HepG2 (cell line): ENCODE data around the gene MTMR3. TPM values are rescaled to one million over a fixed set of nuclear protein-coding genes. Genes with fewer than 3 reads are reported as not detected.

Experiments
- ATAC-seq: fragments of 200-7000 bp; cut with Tn5 transposase; 3 replicates; pipeline ENCODE4 v1.9.1; 2020; ENCODE audit warnings: mild to moderate bottlenecking, moderate library complexity
- BruUV-seq: library from RNA; stranded (reverse); fragments of 400-500 nt; replicated peaks from 2 replicates; lab custom pipeline; 2021; lab: Mats Ljungman, UMichigan
- CTCF ChIA-PET: fragments of 300-600 bp; formaldehyde crosslinking; extraction: SDS; loops from one replicate; lab custom pipeline; 2021; ENCODE audit warnings: low total read pairs, inconsistent platforms, low intra/inter-chr PET ratio; lab: Yijun Ruan, JAX
- POLR2A ChIA-PET: fragments of 350-600 bp; sonication (Branson Sonifier 250); formaldehyde crosslinking; loops from one replicate; lab custom pipeline; 2020; ENCODE audit warnings: antibody characterized with exemption, inconsistent platforms; lab: Yijun Ruan, JAX
- DNase-seq: peaks from one replicate; pipeline ENCODE4 v3.0.0-alpha.2; 2015; ENCODE audit warnings: low spot score
- FAIRE-seq: peaks from 3 replicates; lab custom pipeline; 2011; peaks lifted over from hg19 to GRCh38; lab: Jason Lieb, UNC
- H2AFZ ChIP-seq: one replicate; pipeline ENCODE4 v1.6.1; 2011; ENCODE audit warnings: low read length, inconsistent platforms
- H3K27ac ChIP-seq: fragments of 300-600 bp; 3 replicates; pipeline ENCODE4 v1.8.0; 2011; ENCODE audit warnings: mixed run types, mild to moderate bottlenecking, mixed read lengths, low read length, inconsistent platforms; ENCODE audit not compliant: insufficient read depth; ENCODE audit errors: extremely low read length
- H3K27me3 ChIP-seq, 2 experiments: fragments of 200-600 bp in 1 of 2; 2 replicates in 1 of 2; 3 replicates in 1 of 2; pipeline versions ENCODE4 v1.6.0 to v1.8.0; 2011; ENCODE audit warnings: low read length in 2 of 2, mild to moderate bottlenecking in 2 of 2, moderate library complexity in 2 of 2, inconsistent platforms in 1 of 2; ENCODE audit not compliant: insufficient read depth in 2 of 2, control insufficient read depth in 1 of 2
- H3K36me3 ChIP-seq, 2 experiments: fragments of 200-600 bp in 1 of 2; replicated peaks in 1 of 2; 2 replicates in 1 of 2; 3 replicates in 1 of 2; pipeline versions ENCODE4 v1.5.1 to v1.8.0; 2011; ENCODE audit warnings: low read length in 2 of 2, inconsistent platforms in 1 of 2; ENCODE audit not compliant: insufficient read depth in 2 of 2, control insufficient read depth in 1 of 2
- H3K4me1 ChIP-seq: 2 replicates; pipeline ENCODE4 v1.5.1; 2012; ENCODE audit warnings: low read length, inconsistent platforms; ENCODE audit not compliant: insufficient read depth
- H3K4me2 ChIP-seq: 2 replicates; pipeline ENCODE4 v1.6.0; 2011; ENCODE audit warnings: low read depth, low read length, inconsistent platforms
- H3K4me3 ChIP-seq, 3 experiments: fragments of 200-600 bp in 1 of 3; sonication (generic), shearing (Covaris generic) in 1 of 3; replicated peaks in 1 of 3; 2 replicates each; pipeline ENCODE4 v1.5.1; 2011 to 2016; ENCODE audit warnings: low read length in 3 of 3, inconsistent platforms in 2 of 3, low read depth in 2 of 3, mild to moderate bottlenecking in 2 of 3, control low read depth in 1 of 3, mixed read lengths in 1 of 3; ENCODE audit not compliant: insufficient read depth in 1 of 3
- H3K79me2 ChIP-seq: one replicate; pipeline ENCODE4 v1.6.1; 2011; ENCODE audit warnings: low read length, inconsistent platforms; ENCODE audit not compliant: insufficient read depth
- H3K9ac ChIP-seq: 2 replicates; pipeline ENCODE4 v1.6.0; 2011; ENCODE audit warnings: mild to moderate bottlenecking, low read depth, low read length, inconsistent platforms; ENCODE audit not compliant: insufficient read depth
- H3K9me3 ChIP-seq: 2 replicates; pipeline ENCODE4 v1.5.1; 2012; ENCODE audit warnings: mild to moderate bottlenecking, low read length
- H4K20me1 ChIP-seq: 2 replicates; pipeline ENCODE4 v1.6.0; 2011; ENCODE audit warnings: inconsistent platforms, mild to moderate bottlenecking, low read length, moderate library complexity; ENCODE audit not compliant: insufficient read depth
- GTF3A ChIP-seq: sonication (generic); formaldehyde crosslinking; conservative IDR thresholded peaks from 2 replicates; pipeline ENCODE4 v1.4.0; 2020; ENCODE audit warnings: mild to moderate bottlenecking, missing genetic modification reagents
- HNRNPK ChIP-seq: fragments of 200-400 bp; formaldehyde crosslinking; IDR thresholded peaks from 2 replicates; pipeline ENCODE4 v1.6.1; 2018; ENCODE audit warnings: low read length, low read depth, moderate library complexity, mild to moderate bottlenecking; ENCODE audit not compliant: poor library complexity, severe bottlenecking
- IKZF4 ChIP-seq: sonication (generic); formaldehyde crosslinking; IDR thresholded peaks from 2 replicates; pipeline ENCODE4 v1.5.1; 2020; ENCODE audit warnings: borderline replicate concordance, mild to moderate bottlenecking, low read depth, missing genetic modification reagents; ENCODE audit errors: not compliant biosample characterization
- KAT8 ChIP-seq: IDR thresholded peaks from 2 replicates; pipeline ENCODE4 v1.6.1; 2016; ENCODE audit warnings: missing genetic modification reagents, missing compliant biosample characterization
- KLF15 ChIP-seq: sonication (generic); formaldehyde crosslinking; IDR thresholded peaks from 2 replicates; pipeline ENCODE4 v1.8.1; 2023; ENCODE audit warnings: borderline replicate concordance, mild to moderate bottlenecking, inconsistent platforms, missing genetic modification reagents, mixed read lengths
- LCORL ChIP-seq, 2 experiments: fragments of 450-650 bp in 1 of 2; sonication (generic) in 1 of 2; formaldehyde crosslinking in 1 of 2; IDR thresholded peaks; 2 replicates each; pipeline versions ENCODE4 v1.5.0 to v1.6.1; 2017 to 2020; ENCODE audit warnings: antibody characterized with exemption in 1 of 2, missing genetic modification reagents in 1 of 2
- NFYB ChIP-seq: sonication (generic); formaldehyde crosslinking; IDR thresholded peaks from 2 replicates; pipeline ENCODE4 v1.4.0; 2020; ENCODE audit warnings: missing genetic modification reagents
- PHF21A ChIP-seq: sonication (generic); formaldehyde crosslinking; IDR thresholded peaks from 2 replicates; pipeline ENCODE4 v1.5.0; 2020; ENCODE audit warnings: mild to moderate bottlenecking, missing genetic modification reagents
- RFX3 ChIP-seq: IDR thresholded peaks from 2 replicates; pipeline ENCODE4 v1.6.1; 2016; ENCODE audit warnings: missing biosample characterization, missing genetic modification reagents
- SMC3 ChIP-seq: IDR thresholded peaks from 2 replicates; pipeline ENCODE4 v1.6.1; 2011; ENCODE audit warnings: low read length, improper control_type of control experiment
- TEAD2 ChIP-seq: sonication (generic); formaldehyde crosslinking; IDR thresholded peaks from 2 replicates; pipeline ENCODE4 v1.9.0; 2021; ENCODE audit warnings: missing genetic modification reagents
- ZC3H13 ChIP-seq: sonication (generic); formaldehyde crosslinking; IDR thresholded peaks from 2 replicates; pipeline ENCODE4 v1.8.1; 2023; ENCODE audit warnings: mild to moderate bottlenecking, missing genetic modification reagents, moderate library complexity
- ZFP36 ChIP-seq: fragments of 150-350 bp; IDR thresholded peaks from 2 replicates; pipeline ENCODE4 v1.6.1; 2018; ENCODE audit warnings: borderline replicate concordance, low read length, low read depth; ENCODE audit not compliant: partially characterized antibody
- ZNF260 ChIP-seq: sonication (generic); formaldehyde crosslinking; IDR thresholded peaks from 2 replicates; pipeline ENCODE4 v1.4.0; 2020; ENCODE audit warnings: missing genetic modification reagents, low read depth, mild to moderate bottlenecking, borderline replicate concordance
- ZNF639 ChIP-seq: conservative IDR thresholded peaks from 2 replicates; pipeline ENCODE4 v1.6.1; 2018; ENCODE audit warnings: missing genetic modification reagents
- ZNF709 ChIP-seq: sonication (generic); formaldehyde crosslinking; IDR thresholded peaks from 2 replicates; pipeline ENCODE4 v1.5.0; 2020; ENCODE audit warnings: mild to moderate bottlenecking, missing genetic modification reagents
- ZNF720 ChIP-seq: sonication (generic); formaldehyde crosslinking; IDR thresholded peaks from 2 replicates; pipeline ENCODE4 v1.4.0; 2020; ENCODE audit warnings: missing genetic modification reagents
- ZNF766 ChIP-seq: sonication (generic); formaldehyde crosslinking; IDR thresholded peaks from 2 replicates; pipeline ENCODE4 v1.5.0; 2020; ENCODE audit warnings: missing genetic modification reagents, borderline replicate concordance
- ZNF788 ChIP-seq: sonication (generic); formaldehyde crosslinking; IDR thresholded peaks from 2 replicates; pipeline ENCODE4 v1.5.0; 2020; ENCODE audit warnings: mild to moderate bottlenecking, missing genetic modification reagents, borderline replicate concordance
- in situ Hi-C: cut with HindIII; loops from 2 replicates; pipeline ENCODE4 v1.10.0; 2017; ENCODE audit warnings: low pct_unique_long_range_greater_than_20kb; ENCODE audit not compliant: extremely low pct_ligation_motif_present
- intact Hi-C: fragments of 100-400 bp; cut with micrococcal nuclease; formaldehyde crosslinking; loops from one replicate; pipeline ENCODE4 v1.10.0; 2022; ENCODE audit not compliant: unreplicated experiment
- polyA plus RNA-seq, 8 experiments: library from polyadenylated mRNA; depleted of rRNA in 3 of 8; stranded (reverse) in 7 of 8; unstranded in 1 of 8; fragments of >200 nt; fragmentation: Illumina TruSeq in 4 of 8; extraction: Trizol in 4 of 8; gene quantifications; 2 replicates each; pipeline versions ENCODE4 v1.2.1 to v1.2.3, GENCODE V29; 2011 to 2016; ENCODE audit warnings: low read depth in 4 of 8, missing spikeins in 1 of 8, mixed read lengths in 1 of 8; ENCODE audit not compliant: insufficient read depth in 1 of 8
- total RNA-seq, 5 experiments: library from RNA; depleted of rRNA; stranded (reverse); fragments of >200 nt; fragmentation: Illumina TruSeq; extraction: Trizol; gene quantifications; 2 replicates each; pipeline ENCODE4 v1.2.3, GENCODE V29; 2016; ENCODE audit warnings: low read depth in 1 of 5

MTMR3 gene
- total and polyA plus RNA-seq, 2 of the 13 experiments (the other 11 are each of a cell fraction or from before 2014, with no cell fraction given) = 12.6 to 24.8 TPM

- DNase-seq = no peak
- ChIA-PET CTCF (no interaction called here), POLR2A (no interaction called here)
- Histone ChIP-seq H2AFZ (no peak overlapping the region), H3K4me2 (no peak overlapping the region), H3K4me1 (no peaks in the 10 kb centered on the region), H3K9me3 (no peaks in the 10 kb centered on the region), H4K20me1 (no peaks in the 10 kb centered on the region), H3K36me3 (peaks cover 0 to 4% of the 10 kb centered on the region in 2 experiments; a peak in 2 of 5 replicates), H3K4me3 (no peak overlapping the region), H3K27me3 (no peaks in the 10 kb centered on the region; a peak in 1 of 5 replicates), H3K27ac (no peak overlapping the region), H3K79me2 (no peaks in the 10 kb centered on the region), H3K9ac (no peak overlapping the region)
- intact Hi-C loops = no loop called here
- no TSS peak for BruUV-seq
- no peak for FAIRE-seq
- TF ChIP-seq ZC3H13 (CRISPR knock-in tag) (no peak), KAT8 (no peak), ZNF709 (no peak), TEAD2 (CRISPR knock-in tag) (no peak), ZNF720 (CRISPR knock-in tag) (no peak), PHF21A (CRISPR knock-in tag) (no peak), ZFP36 (no peak), ZNF260 (CRISPR knock-in tag) (no peak), ZNF788 (CRISPR knock-in tag) (no peak), NFYB (CRISPR knock-in tag) (no peak), GTF3A (CRISPR knock-in tag) (no peak), ZNF766 (CRISPR knock-in tag) (no peak), SMC3 (no peak), RFX3 (no peak), KLF15 (CRISPR knock-in tag) (no peak), IKZF4 (CRISPR knock-in tag) (no peak), ZNF639 (CRISPR knock-in tag) (no peak), HNRNPK (no peak), LCORL (IDR thresholded peaks at IDR 0.05) (no peak), LCORL (CRISPR knock-in tag; IDR thresholded peaks at IDR 0.05) (no peak)
- no peak for ATAC-seq
- in situ Hi-C loops = no loop called here
These were observed 84.5 kb downstream of the MTMR3 start for GRCh38 chr22:29967461-29967860.
